HG03159 (cell line): Measurements from ENCODE around the gene ZBTB17.
A peak's percentile ranks its signal among the peaks of the same experiment; 100 is the strongest.

Experiments
- ATAC-seq: cut with Tn5 transposase; IDR thresholded peaks from one replicate; pipeline ENCODE4 v1.9.1; 2021; ENCODE audit warnings: mild to moderate bottlenecking, moderate library complexity; ENCODE audit not compliant: unreplicated experiment

The ZBTB17 gene

GRCh38 chr1:15948595-15949452, 27.1 kb downstream of the ZBTB17 start:
- ATAC-seq, result peak; percentile 7

- ATAC-seq, result no peak
These were observed 27.8 kb downstream of the ZBTB17 start for GRCh38 chr1:15948091-15948591.

- ATAC-seq, result no peak
These were observed 28.4 kb downstream of the ZBTB17 start for GRCh38 chr1:15947382-15948090.

- ATAC-seq, result no peak
These were observed 29.1 kb downstream of the ZBTB17 start for GRCh38 chr1:15946571-15947381.

GRCh38 chr1:15945832-15946448, 30.0 kb downstream of the ZBTB17 start:
- no peak for ATAC-seq

DNA sequence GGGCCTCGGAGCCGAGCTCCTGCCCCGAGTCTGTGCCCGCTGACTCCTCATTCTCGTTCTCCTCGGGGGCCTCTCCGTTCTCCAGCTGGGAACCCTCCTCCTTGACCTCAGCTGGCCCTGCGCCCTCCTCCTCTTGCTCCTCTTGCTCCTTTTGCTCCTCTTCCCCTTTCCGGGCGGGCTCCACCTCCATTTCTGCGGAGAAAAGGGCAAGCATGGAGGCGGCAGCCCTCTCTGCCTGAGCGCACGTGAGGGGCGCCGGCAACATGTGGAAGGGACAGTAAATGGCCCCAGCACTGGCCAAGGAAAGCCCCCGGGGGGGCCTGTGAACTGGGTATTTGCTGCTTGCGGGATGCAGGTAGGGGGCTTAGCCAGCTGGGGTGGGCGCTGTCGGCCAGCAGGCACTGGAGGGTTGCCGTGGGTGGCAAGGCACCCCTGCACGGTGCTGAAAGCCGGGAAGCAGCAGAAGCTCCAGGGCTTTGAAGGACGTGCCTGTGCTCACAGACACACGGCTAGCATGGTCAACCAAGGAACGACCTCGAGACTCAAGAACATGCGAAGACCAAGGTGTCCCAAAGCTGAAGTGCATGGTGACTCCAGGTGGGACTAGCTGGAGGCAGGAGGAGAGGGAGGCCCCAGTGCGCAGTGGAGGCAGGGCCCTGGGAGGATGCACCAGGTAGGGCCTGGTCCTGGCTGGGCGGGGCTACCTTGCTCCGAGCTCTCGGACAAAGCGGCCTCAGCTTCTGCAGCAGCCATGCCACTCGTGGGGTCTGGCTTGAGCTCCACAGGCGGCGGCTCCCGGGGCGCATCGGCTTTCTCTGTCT, 30.7 kb downstream of the ZBTB17 start:
- ATAC-seq, result no peak

GRCh38 chr1:15944308-15945010, 31.4 kb downstream of the ZBTB17 start:
- no peak for ATAC-seq

GRCh38 chr1:15943992-15944307, 32.0 kb downstream of the ZBTB17 start:
- no peak for ATAC-seq

DNA sequence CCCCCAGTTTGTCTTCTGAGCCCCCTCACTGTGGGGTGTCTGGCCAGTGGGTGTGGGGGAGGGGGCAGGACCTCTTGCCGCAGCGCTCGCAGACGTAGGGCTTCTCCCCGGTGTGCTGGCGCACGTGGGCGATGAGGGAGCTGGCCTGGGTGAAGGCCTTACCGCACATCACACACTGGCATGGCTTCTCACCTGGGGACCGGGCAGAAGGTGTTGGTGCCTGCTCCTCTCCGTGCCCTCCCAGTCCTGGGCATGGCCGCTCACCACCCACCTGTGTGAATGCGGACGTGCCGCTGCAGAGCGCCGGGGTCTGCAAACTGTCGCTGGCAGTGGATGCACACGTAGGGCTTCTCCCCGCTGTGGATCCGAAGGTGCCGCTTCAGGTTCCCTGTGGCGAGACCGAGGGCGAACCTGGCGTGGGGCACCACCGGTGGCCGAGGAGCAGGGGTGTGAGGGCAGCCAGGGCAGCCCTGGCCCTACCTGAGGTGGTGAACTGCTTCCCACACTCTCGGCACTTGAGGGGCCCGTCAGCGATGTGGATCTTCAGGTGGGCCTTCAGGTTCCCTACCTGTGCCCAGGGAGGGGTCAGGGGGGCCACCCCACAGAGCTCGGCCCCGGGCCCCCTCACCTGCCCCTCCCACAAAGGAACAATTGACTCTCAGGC, 32.4 kb downstream of the ZBTB17 start:
- no peak for ATAC-seq

DNA sequence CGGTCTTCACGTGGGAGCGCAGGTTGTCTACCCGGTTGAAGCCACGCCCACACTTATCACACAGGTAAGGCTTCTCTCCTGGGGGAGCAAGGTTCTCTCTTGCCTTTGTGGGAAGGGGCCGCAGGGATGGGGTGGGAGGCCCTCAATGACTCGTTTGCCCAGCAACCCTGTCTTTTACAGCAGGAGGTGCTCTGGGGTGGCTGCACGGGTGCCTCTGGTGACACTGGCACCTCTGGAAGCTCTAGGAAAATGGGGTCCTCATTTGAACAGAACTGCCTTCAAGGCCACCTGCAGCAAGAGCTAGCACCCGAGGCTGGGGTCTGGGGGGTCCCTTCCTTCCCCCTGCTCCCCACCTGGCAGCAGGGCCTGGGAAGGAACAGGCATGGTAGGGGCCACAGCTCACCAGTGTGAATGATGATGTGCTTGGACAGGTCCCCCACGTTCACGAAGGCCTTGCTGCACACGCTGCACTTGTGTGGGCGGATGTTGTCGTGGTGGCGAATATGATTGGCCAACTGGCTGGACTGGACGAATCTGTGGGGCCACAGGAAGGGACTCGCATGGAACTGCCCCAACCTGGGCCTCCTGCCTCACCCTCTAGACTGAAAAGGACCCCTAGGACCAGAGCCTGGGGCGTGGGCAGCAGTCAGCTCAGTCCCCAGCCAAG, 33.1 kb downstream of the ZBTB17 start:
- ATAC-seq, result no peak

GRCh38 chr1:15941899-15942660, 33.8 kb downstream of the ZBTB17 start:
- no peak for ATAC-seq

- ATAC-seq, result no peak
These were observed 34.7 kb downstream of the ZBTB17 start for GRCh38 chr1:15941044-15941840.

GRCh38 chr1:15940110-15941043, 35.5 kb downstream of the ZBTB17 start:
- no peak for ATAC-seq

DNA sequence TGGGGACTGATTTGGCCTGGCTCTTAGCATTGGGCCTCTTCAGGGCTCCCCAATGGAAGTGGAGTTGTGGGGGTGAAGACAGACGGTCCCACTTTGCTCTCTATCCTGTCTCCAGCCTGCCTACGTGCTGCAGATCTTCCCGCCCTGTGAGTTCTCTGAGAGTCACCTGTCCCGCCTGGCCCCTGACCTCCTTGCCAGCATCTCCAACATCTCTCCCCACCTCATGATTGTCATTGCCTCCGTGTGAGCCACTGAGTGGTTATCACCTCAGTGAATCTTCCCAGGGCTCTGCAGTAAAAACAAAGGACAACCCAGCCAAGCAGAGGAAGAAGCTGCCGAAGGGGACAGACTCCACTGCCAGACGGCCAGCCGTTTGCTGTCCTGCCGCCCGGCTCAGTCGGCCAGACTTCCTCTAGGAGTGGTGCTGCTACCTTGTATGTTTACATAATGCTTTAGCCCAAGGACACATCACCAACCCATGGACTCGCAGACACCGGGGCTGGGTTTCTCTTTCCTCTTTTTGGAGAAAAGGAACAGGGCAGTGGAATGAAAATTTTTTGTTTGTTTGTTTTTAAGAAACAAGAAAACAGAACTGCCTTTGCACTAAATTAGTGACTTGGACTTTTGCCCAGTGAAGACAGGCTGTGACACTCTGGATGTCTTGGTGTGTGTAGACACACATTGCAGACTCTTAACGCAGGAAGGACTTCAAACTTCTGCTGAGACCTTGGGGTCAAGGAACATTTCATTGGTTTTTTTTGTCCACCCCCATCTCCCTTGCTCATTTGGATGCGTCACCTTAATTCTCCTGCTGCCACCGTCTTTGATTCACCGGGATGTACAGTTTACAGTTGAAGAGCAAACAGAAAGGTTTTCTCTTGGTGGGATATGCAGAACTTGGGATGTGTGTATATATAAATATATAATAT, 36.5 kb downstream of the ZBTB17 start:
- no peak for ATAC-seq
